HG03432 (cell line): ENCODE results near the gene PER3.

ENCODE experiments used
- ATAC-seq: cut with Tn5 transposase; IDR thresholded peaks from one replicate; pipeline ENCODE4 v1.9.1; 2021; ENCODE audit warnings: mild to moderate bottlenecking, moderate library complexity; ENCODE audit not compliant: unreplicated experiment

The PER3 gene

GRCh38 chr1:7783826-7784491, at the start of gene PER3:
TSS of gene PER3 (plus strand) at chr1:7784291. CDS start at chr1:7784878, 587 bp downstream.
- ATAC-seq = peak; percentile 95

DNA sequence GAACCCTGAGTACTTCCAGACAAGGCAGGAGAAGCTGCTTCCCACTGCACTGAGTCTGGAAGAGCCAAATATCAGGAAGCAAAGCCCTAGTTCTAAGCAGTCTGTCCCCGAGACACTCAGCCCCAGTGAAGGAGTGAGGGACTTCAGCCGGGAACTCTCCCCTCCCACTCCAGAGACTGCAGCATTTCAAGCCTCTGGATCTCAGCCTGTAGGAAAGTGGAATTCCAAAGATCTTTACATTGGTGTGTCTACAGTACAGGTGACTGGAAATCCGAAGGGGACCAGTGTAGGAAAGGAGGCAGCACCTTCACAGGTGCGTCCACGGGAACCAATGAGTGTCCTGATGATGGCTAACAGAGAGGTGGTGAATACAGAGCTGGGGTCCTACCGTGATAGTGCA, 46.0 kb upstream of the PER3 start:
- ATAC-seq = no peak

- no peak for ATAC-seq
Measured at GRCh38 chr1:7743346-7743745, 40.7 kb upstream of the PER3 start.

GRCh38 chr1:7744882-7745281, 39.2 kb upstream of the PER3 start:
- no peak for ATAC-seq

GRCh38 chr1:7745783-7746182, 38.3 kb upstream of the PER3 start:
- no peak for ATAC-seq

GRCh38 chr1:7747605-7748004, 36.5 kb upstream of the PER3 start:
- ATAC-seq = no peak

DNA sequence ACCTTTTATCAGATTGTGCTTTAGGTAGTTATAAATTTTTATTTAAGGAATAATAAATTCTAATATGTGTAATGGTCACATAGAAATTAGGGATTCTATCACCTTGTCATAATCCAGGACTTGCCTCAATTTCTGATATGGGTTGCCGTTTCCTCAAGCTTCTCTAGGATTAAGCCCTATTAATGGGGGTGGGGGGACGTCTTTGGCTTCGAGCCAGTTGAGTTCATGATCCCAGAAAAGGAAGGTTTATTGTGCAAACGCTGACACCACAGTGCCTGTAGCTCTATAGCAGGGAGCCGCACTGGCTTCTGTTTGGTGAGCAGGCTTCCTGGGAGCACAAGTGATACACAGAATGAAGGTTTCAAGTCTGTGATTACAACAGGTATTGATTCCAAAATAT, 35.0 kb upstream of the PER3 start:
- no peak for ATAC-seq

GRCh38 chr1:7751174-7751573, 32.9 kb upstream of the PER3 start:
- ATAC-seq = no peak

GRCh38 chr1:7752512-7753417, 31.3 kb upstream of the PER3 start:
- no peak for ATAC-seq

DNA sequence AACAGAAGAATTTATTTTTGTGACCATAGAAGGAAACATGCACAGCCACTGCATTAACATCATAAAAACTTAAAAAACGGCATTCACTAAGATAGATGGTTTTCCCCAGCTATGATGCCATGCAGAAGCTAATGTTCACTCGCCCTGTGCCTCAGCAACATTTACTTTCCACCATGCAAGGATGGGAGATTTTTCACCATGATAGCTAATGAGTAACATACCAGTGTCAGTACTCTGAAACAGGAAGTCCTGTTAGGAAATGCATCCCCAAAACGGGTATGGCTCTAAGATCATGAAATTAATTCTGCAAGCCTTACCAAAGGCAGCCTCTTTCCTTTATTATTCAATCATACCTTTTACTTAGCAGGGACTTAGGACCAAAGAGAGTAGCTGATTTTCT, 30.4 kb upstream of the PER3 start:
- no peak for ATAC-seq

DNA sequence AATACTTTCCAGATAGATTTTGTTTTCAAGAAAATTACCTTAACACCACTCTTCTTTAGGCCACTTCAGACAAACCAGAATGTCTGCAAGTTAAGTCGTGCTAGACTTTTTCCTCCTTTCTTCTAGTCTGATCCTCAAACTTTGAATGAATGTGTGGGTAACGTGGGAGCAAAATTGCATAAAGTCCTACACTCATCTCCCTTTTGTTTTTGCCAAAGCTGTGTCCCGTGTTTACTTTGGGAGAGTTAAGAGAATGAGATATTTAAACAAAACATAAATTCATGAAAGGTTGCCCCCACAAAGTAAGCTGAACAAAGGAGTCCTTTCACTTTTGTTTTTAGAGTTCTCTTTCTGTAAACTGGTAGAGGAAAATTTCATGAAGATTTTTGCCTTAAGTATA, 29.9 kb upstream of the PER3 start:
- ATAC-seq = no peak

DNA sequence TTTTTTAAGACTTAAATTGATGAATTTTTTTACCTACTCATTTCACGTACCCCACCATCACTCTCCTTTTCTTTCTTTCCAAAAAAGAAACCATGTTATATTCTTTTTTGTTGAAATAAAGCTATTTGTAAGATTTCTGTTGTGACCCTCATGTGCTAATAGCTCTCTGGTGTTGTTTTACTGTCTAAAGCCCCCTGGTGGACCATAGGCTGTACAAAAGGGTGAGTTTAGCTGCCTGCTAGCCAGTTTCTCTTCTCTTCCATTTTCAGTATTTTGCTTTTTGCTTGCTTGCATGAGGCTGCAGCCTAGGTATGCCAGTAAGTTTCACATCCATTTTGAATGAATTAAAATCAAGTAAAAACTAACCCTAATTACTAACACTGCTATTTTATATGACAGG, 28.6 kb upstream of the PER3 start:
- ATAC-seq = no peak

DNA sequence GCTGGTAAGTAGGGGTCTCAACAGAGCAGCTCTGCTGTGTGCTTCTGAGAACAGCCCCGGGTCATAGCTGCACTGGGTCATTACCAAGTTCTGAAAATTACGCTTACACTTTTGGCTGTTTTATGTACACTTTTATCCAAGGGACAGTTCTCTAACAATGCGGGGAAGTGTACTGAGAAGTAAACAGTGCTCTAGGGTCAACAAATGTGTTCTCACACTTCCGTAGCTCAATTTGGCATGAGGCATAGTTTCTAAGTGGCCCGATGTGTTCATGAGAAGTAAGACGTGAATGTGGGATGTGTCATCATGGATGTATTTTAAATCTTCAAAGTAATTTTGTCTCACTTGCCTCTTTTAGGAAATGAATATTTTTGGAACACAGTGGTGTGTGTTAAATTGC, 23.8 kb upstream of the PER3 start:
- ATAC-seq = no peak

DNA sequence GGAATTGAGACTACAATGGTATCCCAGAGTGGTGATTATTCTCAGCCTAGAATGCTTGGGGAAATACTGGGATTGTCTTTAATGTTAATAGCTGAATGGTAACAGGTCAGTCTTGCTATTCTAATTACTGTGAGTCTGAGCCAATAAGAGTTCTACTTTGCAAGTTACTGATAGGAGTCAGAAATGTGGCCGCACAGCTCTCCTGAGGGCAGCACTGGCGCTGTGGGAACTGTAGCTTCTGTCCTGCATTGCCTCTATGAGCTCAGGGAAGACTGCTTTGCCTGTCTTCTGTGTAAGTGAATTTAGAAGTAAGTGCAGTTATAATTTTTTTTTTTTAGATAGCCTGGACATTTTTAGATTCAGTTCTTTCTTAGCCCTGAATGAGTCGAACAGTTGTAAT, 23.0 kb upstream of the PER3 start:
- ATAC-seq = no peak

DNA sequence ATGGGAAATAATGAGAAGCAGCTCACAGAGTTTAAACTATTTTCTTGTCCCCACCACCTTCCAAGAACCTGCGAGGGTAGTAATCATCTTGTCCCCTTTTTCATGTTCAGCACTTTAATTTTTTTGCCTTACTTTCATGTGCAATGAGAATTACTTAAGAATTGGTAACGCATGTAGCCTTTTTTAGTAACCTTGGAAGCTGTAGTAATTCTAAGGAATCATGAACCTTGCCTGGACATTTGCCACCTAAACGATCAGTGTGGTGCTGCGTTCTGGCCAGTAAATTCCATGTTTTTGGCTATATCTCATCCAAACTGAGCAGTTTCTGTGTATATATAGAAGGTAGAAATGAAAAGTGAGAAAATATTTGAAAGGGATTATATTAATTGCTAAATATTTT, 16.9 kb upstream of the PER3 start:
- no peak for ATAC-seq

GRCh38 chr1:7768583-7768982, 15.5 kb upstream of the PER3 start:
- no peak for ATAC-seq

- ATAC-seq = no peak
Measured at GRCh38 chr1:7769673-7770412, 14.2 kb upstream of the PER3 start.

- ATAC-seq = peak; percentile 11
Measured at GRCh38 chr1:7770669-7770996, 13.5 kb upstream of the PER3 start.

DNA sequence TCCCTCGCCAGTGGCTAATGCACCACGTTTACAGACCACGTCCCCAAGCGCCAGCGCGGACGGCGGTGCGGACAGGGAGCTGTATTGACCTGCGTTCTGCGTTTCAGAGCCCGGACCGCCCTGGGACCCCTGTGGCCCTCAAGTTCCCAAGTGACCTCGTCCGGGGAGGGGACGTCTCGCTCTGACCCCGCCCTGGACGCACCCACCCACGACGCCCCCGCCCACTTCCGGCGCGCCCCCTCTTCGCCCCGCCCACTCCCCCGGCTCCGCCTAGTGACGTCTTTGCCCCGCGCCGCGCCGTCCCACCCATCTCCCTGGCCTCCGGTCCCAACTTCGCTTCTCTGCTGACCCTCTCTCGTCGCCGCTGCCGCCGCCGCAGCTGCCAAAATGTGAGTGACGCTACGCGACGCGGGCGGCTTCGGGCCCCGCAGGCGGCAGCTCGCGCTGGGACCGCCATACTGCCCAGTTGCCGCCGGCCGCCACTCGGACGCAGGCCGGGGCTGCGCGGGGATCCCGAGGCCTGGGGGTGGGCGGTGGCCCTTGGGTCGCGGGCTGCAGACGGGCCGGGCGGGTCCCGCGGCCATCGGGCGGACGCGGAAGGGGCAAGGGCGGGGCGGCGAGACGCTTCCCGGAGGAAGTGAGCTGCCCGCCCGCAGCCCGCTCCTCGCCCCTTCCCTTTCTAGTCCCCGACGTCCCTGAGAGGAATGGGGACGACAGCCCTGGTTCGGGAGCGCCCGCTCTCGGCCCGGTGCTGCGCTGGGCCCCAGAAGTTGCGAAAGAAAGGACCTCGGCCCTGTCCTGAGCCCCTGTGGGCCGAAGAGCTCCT, 12.9 kb upstream of the PER3 start, which contains the start of gene VAMP3:
VAMP3 (plus strand) TSS at position 300 of the 826 bp plus-strand sequence; CDS start at position 388, 88 bp downstream.
- ATAC-seq = peak; percentile 81

GRCh38 chr1:7771823-7772299, 12.2 kb upstream of the PER3 start:
- no peak for ATAC-seq

DNA sequence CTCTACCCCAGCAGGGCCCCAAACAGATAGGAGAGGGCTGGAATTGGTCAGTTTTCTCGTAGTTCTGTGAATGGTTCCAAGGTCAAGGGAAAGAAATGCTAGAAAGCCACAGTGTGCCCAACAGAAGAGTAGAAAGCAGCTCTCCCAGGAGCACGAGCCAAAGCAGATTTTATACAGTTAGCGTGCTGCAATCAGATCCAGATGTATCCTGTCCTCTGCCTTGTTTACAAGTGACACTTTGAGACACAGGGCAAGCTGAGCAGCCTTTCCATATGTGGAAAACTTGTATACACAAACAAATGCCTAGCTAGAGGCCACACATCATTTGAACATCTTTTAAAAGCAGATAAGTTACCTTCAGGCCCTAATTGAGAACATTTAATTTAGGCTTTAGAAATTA, 6.5 kb upstream of the PER3 start:
- no peak for ATAC-seq
